Measurements from ENCODE around the gene LELP1. TPM values are rescaled to one million over a fixed set of nuclear protein-coding genes. Genes with fewer than 3 reads are reported as not detected.

LELP1 gene
- total and polyA plus RNA-seq, 10 of the 15 experiments (the other 5 are each of a cell fraction or from before 2014, with no cell fraction given), result not detected

- TF ChIP-seq, protein P1, sequence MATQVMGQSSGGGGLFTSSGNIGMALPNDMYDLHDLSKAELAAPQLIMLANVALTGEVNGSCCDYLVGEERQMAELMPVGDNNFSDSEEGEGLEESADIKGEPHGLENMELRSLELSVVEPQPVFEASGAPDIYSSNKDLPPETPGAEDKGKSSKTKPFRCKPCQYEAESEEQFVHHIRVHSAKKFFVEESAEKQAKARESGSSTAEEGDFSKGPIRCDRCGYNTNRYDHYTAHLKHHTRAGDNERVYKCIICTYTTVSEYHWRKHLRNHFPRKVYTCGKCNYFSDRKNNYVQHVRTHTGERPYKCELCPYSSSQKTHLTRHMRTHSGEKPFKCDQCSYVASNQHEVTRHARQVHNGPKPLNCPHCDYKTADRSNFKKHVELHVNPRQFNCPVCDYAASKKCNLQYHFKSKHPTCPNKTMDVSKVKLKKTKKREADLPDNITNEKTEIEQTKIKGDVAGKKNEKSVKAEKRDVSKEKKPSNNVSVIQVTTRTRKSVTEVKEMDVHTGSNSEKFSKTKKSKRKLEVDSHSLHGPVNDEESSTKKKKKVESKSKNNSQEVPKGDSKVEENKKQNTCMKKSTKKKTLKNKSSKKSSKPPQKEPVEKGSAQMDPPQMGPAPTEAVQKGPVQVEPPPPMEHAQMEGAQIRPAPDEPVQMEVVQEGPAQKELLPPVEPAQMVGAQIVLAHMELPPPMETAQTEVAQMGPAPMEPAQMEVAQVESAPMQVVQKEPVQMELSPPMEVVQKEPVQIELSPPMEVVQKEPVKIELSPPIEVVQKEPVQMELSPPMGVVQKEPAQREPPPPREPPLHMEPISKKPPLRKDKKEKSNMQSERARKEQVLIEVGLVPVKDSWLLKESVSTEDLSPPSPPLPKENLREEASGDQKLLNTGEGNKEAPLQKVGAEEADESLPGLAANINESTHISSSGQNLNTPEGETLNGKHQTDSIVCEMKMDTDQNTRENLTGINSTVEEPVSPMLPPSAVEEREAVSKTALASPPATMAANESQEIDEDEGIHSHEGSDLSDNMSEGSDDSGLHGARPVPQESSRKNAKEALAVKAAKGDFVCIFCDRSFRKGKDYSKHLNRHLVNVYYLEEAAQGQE (IDR thresholded peaks at IDR 0.05; ENCODE audit: low read depth, low read length), result no peak
- TF ChIP-seq USF1 (IDR thresholded peaks at IDR 0.05; ENCODE audit: borderline replicate concordance, extremely low read length, insufficient read depth, low read depth, low read length), result no peak
- TF ChIP-seq NBN (IDR thresholded peaks at IDR 0.05), result no peak
- TF ChIP-seq POLR2AphosphoS5 (IDR thresholded peaks at IDR 0.05; ENCODE audit: low read length), result no peak
- TF ChIP-seq, protein P2, sequence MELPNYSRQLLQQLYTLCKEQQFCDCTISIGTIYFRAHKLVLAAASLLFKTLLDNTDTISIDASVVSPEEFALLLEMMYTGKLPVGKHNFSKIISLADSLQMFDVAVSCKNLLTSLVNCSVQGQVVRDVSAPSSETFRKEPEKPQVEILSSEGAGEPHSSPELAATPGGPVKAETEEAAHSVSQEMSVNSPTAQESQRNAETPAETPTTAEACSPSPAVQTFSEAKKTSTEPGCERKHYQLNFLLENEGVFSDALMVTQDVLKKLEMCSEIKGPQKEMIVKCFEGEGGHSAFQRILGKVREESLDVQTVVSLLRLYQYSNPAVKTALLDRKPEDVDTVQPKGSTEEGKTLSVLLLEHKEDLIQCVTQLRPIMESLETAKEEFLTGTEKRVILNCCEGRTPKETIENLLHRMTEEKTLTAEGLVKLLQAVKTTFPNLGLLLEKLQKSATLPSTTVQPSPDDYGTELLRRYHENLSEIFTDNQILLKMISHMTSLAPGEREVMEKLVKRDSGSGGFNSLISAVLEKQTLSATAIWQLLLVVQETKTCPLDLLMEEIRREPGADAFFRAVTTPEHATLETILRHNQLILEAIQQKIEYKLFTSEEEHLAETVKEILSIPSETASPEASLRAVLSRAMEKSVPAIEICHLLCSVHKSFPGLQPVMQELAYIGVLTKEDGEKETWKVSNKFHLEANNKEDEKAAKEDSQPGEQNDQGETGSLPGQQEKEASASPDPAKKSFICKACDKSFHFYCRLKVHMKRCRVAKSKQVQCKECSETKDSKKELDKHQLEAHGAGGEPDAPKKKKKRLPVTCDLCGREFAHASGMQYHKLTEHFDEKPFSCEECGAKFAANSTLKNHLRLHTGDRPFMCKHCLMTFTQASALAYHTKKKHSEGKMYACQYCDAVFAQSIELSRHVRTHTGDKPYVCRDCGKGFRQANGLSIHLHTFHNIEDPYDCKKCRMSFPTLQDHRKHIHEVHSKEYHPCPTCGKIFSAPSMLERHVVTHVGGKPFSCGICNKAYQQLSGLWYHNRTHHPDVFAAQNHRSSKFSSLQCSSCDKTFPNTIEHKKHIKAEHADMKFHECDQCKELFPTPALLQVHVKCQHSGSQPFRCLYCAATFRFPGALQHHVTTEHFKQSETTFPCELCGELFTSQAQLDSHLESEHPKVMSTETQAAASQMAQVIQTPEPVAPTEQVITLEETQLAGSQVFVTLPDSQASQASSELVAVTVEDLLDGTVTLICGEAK (IDR thresholded peaks at IDR 0.05; ENCODE audit: borderline replicate concordance), result no peak
- no peak for TF ChIP-seq ZNF24 (IDR thresholded peaks at IDR 0.05)
Measured at GRCh38 chr1:153242160-153242559, 38.9 kb downstream of the LELP1 start (continued).

Data from GM12878 (cell line).